ENCODE results near the gene GPD1.

Gene GPD1

GRCh38 chr12:50103767-50104321 lies at the start of gene GPD1:
Gene GPD1, plus strand, starts transcription at chr12:50104008. Its CDS starts 43 bp downstream, at chr12:50104051.
- DNase-seq, result peak; percentile 78

- peak; percentile 43 for DNase-seq
Measured at GRCh38 chr12:50055831-50056638, 47.8 kb upstream of the GPD1 start.

- DNase-seq, result no peak
Measured at GRCh38 chr12:50056639-50056976, 47.2 kb upstream of the GPD1 start.

GRCh38 chr12:50057000-50057841 lies 46.6 kb upstream of the GPD1 start, which contains the start of gene ASIC1:
Gene ASIC1, plus strand, starts transcription at chr12:50057596. Its CDS starts 1,171 bp downstream, at chr12:50058767.
- DNase-seq, result peak; percentile 32

- DNase-seq, result no peak
Measured at GRCh38 chr12:50057896-50058670, 45.7 kb upstream of the GPD1 start.

GRCh38 chr12:50058743-50059312 lies 45.0 kb upstream of the GPD1 start:
- DNase-seq, result no peak

- DNase-seq, result no peak
Measured at GRCh38 chr12:50059440-50060119, 44.2 kb upstream of the GPD1 start.

- DNase-seq, result no peak
Measured at GRCh38 chr12:50060120-50060468, 43.7 kb upstream of the GPD1 start.

- no peak for DNase-seq
Measured at GRCh38 chr12:50061171-50061570, 42.6 kb upstream of the GPD1 start.

- no peak for DNase-seq
Measured at GRCh38 chr12:50061946-50062686, 41.7 kb upstream of the GPD1 start.

GRCh38 chr12:50062728-50063460 lies 40.9 kb upstream of the GPD1 start:
- no peak for DNase-seq

- no peak for DNase-seq
Measured at GRCh38 chr12:50065726-50066310, 38.0 kb upstream of the GPD1 start.

- peak; percentile 57 for DNase-seq
Measured at GRCh38 chr12:50066402-50066801, 37.4 kb upstream of the GPD1 start.

- DNase-seq, result no peak
Measured at GRCh38 chr12:50069069-50069468, 34.7 kb upstream of the GPD1 start.

- DNase-seq, result no peak
Measured at GRCh38 chr12:50069539-50069938, 34.3 kb upstream of the GPD1 start.

- DNase-seq, result peak; percentile 75
Measured at GRCh38 chr12:50070314-50071060, 33.3 kb upstream of the GPD1 start.

- DNase-seq, result no peak
Measured at GRCh38 chr12:50072198-50072907, 31.5 kb upstream of the GPD1 start.

- DNase-seq, result no peak
Measured at GRCh38 chr12:50073206-50073605, 30.6 kb upstream of the GPD1 start.

GRCh38 chr12:50073712-50074111 lies 30.1 kb upstream of the GPD1 start:
- no peak for DNase-seq
